HepG2 (cell line): Measurements from ENCODE around the gene TMEM255B. TPM values are rescaled to one million over a fixed set of nuclear protein-coding genes. Genes with fewer than 3 reads are reported as not detected.

Experiments
- ATAC-seq: fragments of 200-7000 bp; cut with Tn5 transposase; 3 replicates; pipeline ENCODE4 v1.9.1; 2020; ENCODE audit warnings: mild to moderate bottlenecking, moderate library complexity
- BruUV-seq: library from RNA; stranded (reverse); fragments of 400-500 nt; replicated peaks from 2 replicates; lab custom pipeline; 2021; lab: Mats Ljungman, UMichigan
- CTCF ChIA-PET: fragments of 300-600 bp; formaldehyde crosslinking; extraction: SDS; loops from one replicate; lab custom pipeline; 2021; ENCODE audit warnings: low total read pairs, inconsistent platforms, low intra/inter-chr PET ratio; lab: Yijun Ruan, JAX
- POLR2A ChIA-PET: fragments of 350-600 bp; sonication (Branson Sonifier 250); formaldehyde crosslinking; loops from one replicate; lab custom pipeline; 2020; ENCODE audit warnings: antibody characterized with exemption, inconsistent platforms; lab: Yijun Ruan, JAX
- DNase-seq: peaks from one replicate; pipeline ENCODE4 v3.0.0-alpha.2; 2015; ENCODE audit warnings: low spot score
- FAIRE-seq: peaks from 3 replicates; lab custom pipeline; 2011; peaks lifted over from hg19 to GRCh38; lab: Jason Lieb, UNC
- H2AFZ ChIP-seq: one replicate; pipeline ENCODE4 v1.6.1; 2011; ENCODE audit warnings: low read length, inconsistent platforms
- H3K27ac ChIP-seq: fragments of 300-600 bp; 3 replicates; pipeline ENCODE4 v1.8.0; 2011; ENCODE audit warnings: mixed run types, mild to moderate bottlenecking, mixed read lengths, low read length, inconsistent platforms; ENCODE audit not compliant: insufficient read depth; ENCODE audit errors: extremely low read length
- H3K27me3 ChIP-seq, 2 experiments: fragments of 200-600 bp in 1 of 2; 2 replicates in 1 of 2; 3 replicates in 1 of 2; pipeline versions ENCODE4 v1.6.0 to v1.8.0; 2011; ENCODE audit warnings: low read length in 2 of 2, mild to moderate bottlenecking in 2 of 2, moderate library complexity in 2 of 2, inconsistent platforms in 1 of 2; ENCODE audit not compliant: insufficient read depth in 2 of 2, control insufficient read depth in 1 of 2
- H3K36me3 ChIP-seq, 2 experiments: fragments of 200-600 bp in 1 of 2; replicated peaks in 1 of 2; 2 replicates in 1 of 2; 3 replicates in 1 of 2; pipeline versions ENCODE4 v1.5.1 to v1.8.0; 2011; ENCODE audit warnings: low read length in 2 of 2, inconsistent platforms in 1 of 2; ENCODE audit not compliant: insufficient read depth in 2 of 2, control insufficient read depth in 1 of 2
- H3K4me1 ChIP-seq: 2 replicates; pipeline ENCODE4 v1.5.1; 2012; ENCODE audit warnings: low read length, inconsistent platforms; ENCODE audit not compliant: insufficient read depth
- H3K4me2 ChIP-seq: 2 replicates; pipeline ENCODE4 v1.6.0; 2011; ENCODE audit warnings: low read depth, low read length, inconsistent platforms
- H3K4me3 ChIP-seq, 3 experiments: fragments of 200-600 bp in 1 of 3; sonication (generic), shearing (Covaris generic) in 1 of 3; replicated peaks in 1 of 3; 2 replicates each; pipeline ENCODE4 v1.5.1; 2011 to 2016; ENCODE audit warnings: low read length in 3 of 3, inconsistent platforms in 2 of 3, low read depth in 2 of 3, mild to moderate bottlenecking in 2 of 3, control low read depth in 1 of 3, mixed read lengths in 1 of 3; ENCODE audit not compliant: insufficient read depth in 1 of 3
- H3K79me2 ChIP-seq: one replicate; pipeline ENCODE4 v1.6.1; 2011; ENCODE audit warnings: low read length, inconsistent platforms; ENCODE audit not compliant: insufficient read depth
- H3K9ac ChIP-seq: 2 replicates; pipeline ENCODE4 v1.6.0; 2011; ENCODE audit warnings: mild to moderate bottlenecking, low read depth, low read length, inconsistent platforms; ENCODE audit not compliant: insufficient read depth
- H3K9me3 ChIP-seq: 2 replicates; pipeline ENCODE4 v1.5.1; 2012; ENCODE audit warnings: mild to moderate bottlenecking, low read length
- H4K20me1 ChIP-seq: 2 replicates; pipeline ENCODE4 v1.6.0; 2011; ENCODE audit warnings: inconsistent platforms, mild to moderate bottlenecking, low read length, moderate library complexity; ENCODE audit not compliant: insufficient read depth
- ETS1 ChIP-seq: sonication (generic); formaldehyde crosslinking; IDR thresholded peaks from 2 replicates; pipeline ENCODE4 v1.4.0; 2020; ENCODE audit warnings: missing genetic modification reagents
- FOXA1 ChIP-seq, 2 experiments: fragments of 450-650 bp in 1 of 2; sonication (generic) in 1 of 2; formaldehyde crosslinking in 1 of 2; IDR thresholded peaks; 2 replicates each; pipeline versions ENCODE4 v1.4.0 to v1.6.1; 2016 to 2020; ENCODE audit warnings: missing genetic modification reagents in 1 of 2
- HHEX ChIP-seq: IDR thresholded peaks from 2 replicates; pipeline ENCODE4 v1.6.1; 2016; ENCODE audit warnings: control low read depth
- MNT ChIP-seq: fragments of 450-650 bp; IDR thresholded peaks from 2 replicates; pipeline ENCODE4 v1.6.1; 2016
- ONECUT2 ChIP-seq: sonication (generic); formaldehyde crosslinking; IDR thresholded peaks from 2 replicates; pipeline ENCODE4 v1.4.0; 2020; ENCODE audit warnings: missing genetic modification reagents
- ZNF143 ChIP-seq: sonication (generic); formaldehyde crosslinking; IDR thresholded peaks from 2 replicates; pipeline ENCODE4 v1.4.0; 2020; ENCODE audit warnings: missing genetic modification reagents
- WGBS: methylation state at CpG from one replicate; pipeline ENCODE4 v1.1.6; 2017; ENCODE audit warnings: low lambda C conversion rate; 5-methylcytosine and 5-hydroxymethylcytosine counted together
- in situ Hi-C: cut with HindIII; loops from 2 replicates; pipeline ENCODE4 v1.10.0; 2017; ENCODE audit warnings: low pct_unique_long_range_greater_than_20kb; ENCODE audit not compliant: extremely low pct_ligation_motif_present
- intact Hi-C: fragments of 100-400 bp; cut with micrococcal nuclease; formaldehyde crosslinking; loops from one replicate; pipeline ENCODE4 v1.10.0; 2022; ENCODE audit not compliant: unreplicated experiment
- polyA plus RNA-seq, 8 experiments: library from polyadenylated mRNA; depleted of rRNA in 3 of 8; stranded (reverse) in 7 of 8; unstranded in 1 of 8; fragments of >200 nt; fragmentation: Illumina TruSeq in 4 of 8; extraction: Trizol in 4 of 8; gene quantifications; 2 replicates each; pipeline versions ENCODE4 v1.2.1 to v1.2.3, GENCODE V29; 2011 to 2016; ENCODE audit warnings: low read depth in 4 of 8, missing spikeins in 1 of 8, mixed read lengths in 1 of 8; ENCODE audit not compliant: insufficient read depth in 1 of 8
- total RNA-seq, 5 experiments: library from RNA; depleted of rRNA; stranded (reverse); fragments of >200 nt; fragmentation: Illumina TruSeq; extraction: Trizol; gene quantifications; 2 replicates each; pipeline ENCODE4 v1.2.3, GENCODE V29; 2016; ENCODE audit warnings: low read depth in 1 of 5

TMEM255B gene
- total and polyA plus RNA-seq, 2 of the 13 experiments (the other 11 are each of a cell fraction or from before 2014, with no cell fraction given) = not detected

- 0 out of 2 replicates have a peak, but pooled peaks have one; percentile 2 for TF ChIP-seq FOXA1 (IDR thresholded peaks at IDR 0.05)
- no peak for TF ChIP-seq FOXA1 (CRISPR knock-in tag; IDR thresholded peaks at IDR 0.05)
Measured at GRCh38 chr13:113774177-113775107, 15.4 kb downstream of the TMEM255B start (continued).

- TF ChIP-seq HHEX (no peak), ONECUT2 (no peak), ETS1 (CRISPR knock-in tag) (no peak), MNT (peak; percentile 54), ZNF143 (no peak)
- TF ChIP-seq, all 625 proteins: peak for 1
- no peaks in the 10 kb centered on the region for H3K79me2 ChIP-seq
- no peak overlapping the region for H2AFZ ChIP-seq
- no peaks in the 10 kb centered on the region for H4K20me1 ChIP-seq
- DNase-seq (no peak), FAIRE-seq (no peak), ATAC-seq (no peak)
- H3K4me1 ChIP-seq = no peaks in the 10 kb centered on the region
- in situ Hi-C loops (no loop called here), intact Hi-C loops (no loop called here)
- H3K27ac ChIP-seq = no peak overlapping the region
- H3K4me2 ChIP-seq = no peak overlapping the region
- no peak overlapping the region for H3K9ac ChIP-seq
- ChIA-PET CTCF (no interaction called here), POLR2A (no interaction called here)
- H3K36me3 ChIP-seq = no peaks in the 10 kb centered on the region
- no TSS peak for BruUV-seq
- no peaks in the 10 kb centered on the region for H3K9me3 ChIP-seq
- 8% methylated on average over 4 of the region's 28 CpGs for WGBS
- H3K27me3 ChIP-seq = peaks cover 0 to 13% of the 10 kb centered on the region in 2 experiments
- H3K4me3 ChIP-seq = no peak overlapping the region
Measured at GRCh38 chr13:113775451-113776145, 16.6 kb downstream of the TMEM255B start.
